Stomach (tissue), 9 donors: ENCODE results near the gene NAV3. TPM values are rescaled to one million over a fixed set of nuclear protein-coding genes. Genes with fewer than 3 reads are reported as not detected.

ENCODE experiments used
- DNase-seq, 2 donors: peaks; one replicate each; pipeline versions ENCODE4 v3.0.0 to v3.0.0-alpha.2; 2013 to 2019
- H3K27ac ChIP-seq, 5 donors: fragments of 200-600 bp in 4 of 5; sonication (generic) in 4 of 5; one replicate each; pipeline ENCODE4 v1.5.1; 2013 to 2019; ENCODE audit warnings: mild to moderate bottlenecking in 1 of 5, moderate library complexity in 1 of 5
- H3K27me3 ChIP-seq, 3 donors: fragments of 200-600 bp; sonication (generic); one replicate each; pipeline ENCODE4 v1.5.1; 2017 to 2019; ENCODE audit warnings: mixed run types in 1 of 3
- H3K36me3 ChIP-seq, 4 donors: fragments of 200-600 bp; sonication (generic); 1 replicate in 3 of 4; 2 replicates in 1 of 4; pipeline ENCODE4 v1.5.1; 2016 to 2019
- H3K4me1 ChIP-seq, 4 donors: fragments of 200-600 bp; sonication (generic); one replicate each; pipeline ENCODE4 v1.5.1; 2016 to 2019
- H3K4me3 ChIP-seq, 4 donors: fragments of 200-600 bp; sonication (generic) in 3 of 4; one replicate each; pipeline ENCODE4 v1.5.1; 2016 to 2019; ENCODE audit warnings: mild to moderate bottlenecking in 1 of 4
- H3K9me3 ChIP-seq, 4 donors: fragments of 200-600 bp; sonication (generic); one replicate each; pipeline ENCODE4 v1.5.1; 2016 to 2019
- EP300 ChIP-seq: sonication (generic); formaldehyde crosslinking; IDR thresholded peaks from one replicate; pipeline ENCODE4 v1.6.1; 2017; ENCODE audit warnings: antibody characterized with exemption
- POLR2A ChIP-seq, 4 donors: fragments of 450-650 bp; IDR thresholded peaks; one replicate each; pipeline ENCODE4 v1.6.1; 2016; ENCODE audit warnings: antibody characterized with exemption in 4 of 4, control low read depth in 2 of 4, mild to moderate bottlenecking in 1 of 4, moderate library complexity in 1 of 4
- POLR2AphosphoS5 ChIP-seq, 3 donors: sonication (generic); formaldehyde crosslinking; IDR thresholded peaks; one replicate each; pipeline ENCODE4 v1.6.1; 2016; ENCODE audit warnings: antibody characterized with exemption in 3 of 3
- WGBS, 5 donors: extraction: QIAGEN DNeasy Blood & Tissue Kit in 3 of 5; methylation state at CpG; one replicate each; pipeline versions ENCODE4 v1.1.5 to v1.1.7; 2013 to 2018; 5-methylcytosine and 5-hydroxymethylcytosine counted together
- intact Hi-C: fragments of 100-400 bp; cut with DNase I; formaldehyde crosslinking; loops from one replicate; pipeline ENCODE4 v1.15.1; 2023; ENCODE audit warnings: low total_unique reads
- polyA plus RNA-seq, 3 donors: library from polyadenylated mRNA; stranded (reverse); fragments of 200-250 nt; gene quantifications; one replicate each; pipeline ENCODE4 v1.2.3, GENCODE V29; 2013
- total RNA-seq, 5 donors: library from RNA; depleted of rRNA; stranded (reverse); fragments of >200 nt; gene quantifications; one replicate each; pipeline versions ENCODE4 v1.1.0 to v1.2.3, GENCODE V29; 2014 to 2016
- TF ChIP-seq, protein P1 (sequence below), 7 experiments: fragments of 450-650 bp in 4 of 7; fragments of 200-600 bp in 3 of 7; sonication (generic) in 3 of 7; IDR thresholded peaks; one replicate each; pipeline ENCODE4 v1.5.1; 2016 to 2019; ENCODE audit warnings: antibody characterized with exemption in 7 of 7, control low read depth in 2 of 7, mild to moderate bottlenecking in 1 of 7
- donor health status: healthy with polysubstance abuse.
- donor health status: Bipolar disorder and iron deficiency.
- donor health status: healthy.

The NAV3 gene
- total and polyA plus RNA-seq, 8 donors = 0.15 to 18.9 (median 2.2) TPM

GRCh38 chr12:77925536-77926108, 94.9 kb downstream of the NAV3 start:
- no peak for TF ChIP-seq POLR2A (IDR thresholded peaks at IDR 0.05)
- no peak for TF ChIP-seq EP300
- TF ChIP-seq, protein P1, sequence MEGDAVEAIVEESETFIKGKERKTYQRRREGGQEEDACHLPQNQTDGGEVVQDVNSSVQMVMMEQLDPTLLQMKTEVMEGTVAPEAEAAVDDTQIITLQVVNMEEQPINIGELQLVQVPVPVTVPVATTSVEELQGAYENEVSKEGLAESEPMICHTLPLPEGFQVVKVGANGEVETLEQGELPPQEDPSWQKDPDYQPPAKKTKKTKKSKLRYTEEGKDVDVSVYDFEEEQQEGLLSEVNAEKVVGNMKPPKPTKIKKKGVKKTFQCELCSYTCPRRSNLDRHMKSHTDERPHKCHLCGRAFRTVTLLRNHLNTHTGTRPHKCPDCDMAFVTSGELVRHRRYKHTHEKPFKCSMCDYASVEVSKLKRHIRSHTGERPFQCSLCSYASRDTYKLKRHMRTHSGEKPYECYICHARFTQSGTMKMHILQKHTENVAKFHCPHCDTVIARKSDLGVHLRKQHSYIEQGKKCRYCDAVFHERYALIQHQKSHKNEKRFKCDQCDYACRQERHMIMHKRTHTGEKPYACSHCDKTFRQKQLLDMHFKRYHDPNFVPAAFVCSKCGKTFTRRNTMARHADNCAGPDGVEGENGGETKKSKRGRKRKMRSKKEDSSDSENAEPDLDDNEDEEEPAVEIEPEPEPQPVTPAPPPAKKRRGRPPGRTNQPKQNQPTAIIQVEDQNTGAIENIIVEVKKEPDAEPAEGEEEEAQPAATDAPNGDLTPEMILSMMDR (IDR thresholded peaks at IDR 0.05) = peak in 5 of 7 experiments; percentile 64 to 94 (median 84)
- TF ChIP-seq POLR2AphosphoS5 (IDR thresholded peaks at IDR 0.05) = peak in 1 of 3 donors; percentile 30
- intact Hi-C loops = no loop called here
- H3K27ac ChIP-seq = no peak overlapping the region
- peaks cover 0 to 6% (median 0%) of the 10 kb centered on the region in 4 donors for H3K4me1 ChIP-seq
- no peaks in the 10 kb centered on the region for H3K27me3 ChIP-seq
- no peaks in the 10 kb centered on the region for H3K36me3 ChIP-seq
- peak; percentile 72 to 93 for DNase-seq
- H3K4me3 ChIP-seq = no peak overlapping the region
- no peaks in the 10 kb centered on the region for H3K9me3 ChIP-seq
- WGBS, 5 donors = 0 to 3% (median 2%) methylated on average over 6 of the region's 6 CpGs

- intact Hi-C loops = no loop called here
- no peaks in the 10 kb centered on the region for H3K27me3 ChIP-seq
- no peak overlapping the region for H3K4me3 ChIP-seq
- DNase-seq = no peak
- peaks cover 0 to 6% (median 0%) of the 10 kb centered on the region in 4 donors for H3K4me1 ChIP-seq
- H3K9me3 ChIP-seq = no peaks in the 10 kb centered on the region
- TF ChIP-seq, protein P1 (IDR thresholded peaks at IDR 0.05) = no peak
- H3K27ac ChIP-seq = no peak overlapping the region
- no peaks in the 10 kb centered on the region for H3K36me3 ChIP-seq
- 87 to 93% (median 91%) methylated on average over 8 of the region's 8 CpGs for WGBS, 5 donors
Measured at GRCh38 chr12:77928078-77928477, 97.4 kb downstream of the NAV3 start.

- no peaks in the 10 kb centered on the region for H3K4me1 ChIP-seq
- H3K9me3 ChIP-seq = no peaks in the 10 kb centered on the region
- 87 to 95% (median 88%) methylated on average over 2 of the region's 2 CpGs for WGBS, 5 donors
- H3K27ac ChIP-seq = no peak overlapping the region
- DNase-seq = no peak
- no peak for TF ChIP-seq EP300
- TF ChIP-seq, protein P1 (IDR thresholded peaks at IDR 0.05) = no peak
- no peak for TF ChIP-seq POLR2AphosphoS5 (IDR thresholded peaks at IDR 0.05)
- TF ChIP-seq POLR2A (IDR thresholded peaks at IDR 0.05) = no peak
- intact Hi-C loops = no loop called here
- no peaks in the 10 kb centered on the region for H3K27me3 ChIP-seq
- H3K36me3 ChIP-seq = no peaks in the 10 kb centered on the region
- H3K4me3 ChIP-seq = no peak overlapping the region
Measured at GRCh38 chr12:77932216-77932615, 101.5 kb downstream of the NAV3 start.

DNA sequence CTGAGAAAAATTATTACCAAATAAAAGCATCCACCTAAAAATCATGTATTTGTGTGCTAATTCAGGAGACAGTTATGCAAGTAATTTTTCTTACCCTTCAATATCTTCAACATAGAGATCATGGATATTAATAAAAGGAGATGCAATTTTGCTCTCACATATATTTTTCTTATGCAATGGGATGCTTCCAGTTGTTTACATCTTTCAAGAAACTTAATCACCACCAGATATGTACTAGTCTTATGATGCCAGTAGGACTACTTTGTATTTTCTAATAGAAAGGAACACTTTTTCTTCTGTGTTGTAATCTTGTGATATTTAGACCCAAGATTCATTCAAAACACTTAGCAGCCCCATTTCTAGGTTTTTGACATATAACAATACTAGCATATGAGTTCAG, 107.6 kb downstream of the NAV3 start:
- Histone ChIP-seq H3K27me3 (no peaks in the 10 kb centered on the region), H3K4me3 (no peak overlapping the region), H3K4me1 (no peaks in the 10 kb centered on the region), H3K9me3 (no peaks in the 10 kb centered on the region), H3K27ac (no peak overlapping the region), H3K36me3 (no peaks in the 10 kb centered on the region)
- intact Hi-C loops = no loop called here
- TF ChIP-seq POLR2A (IDR thresholded peaks at IDR 0.05) (no peak), EP300 (no peak), POLR2AphosphoS5 (IDR thresholded peaks at IDR 0.05) (no peak)
- TF ChIP-seq, protein P1 (IDR thresholded peaks at IDR 0.05) = no peak
- DNase-seq = no peak
